Epithelial cell of proximal tubule (primary cell): ENCODE results near the gene ZNF90. TPM values are rescaled to one million over a fixed set of nuclear protein-coding genes. Genes with fewer than 3 reads are reported as not detected.
"Not testable (repeated sequence)": the region's sequence is repeated elsewhere in the genome, so short reads cannot be mapped to it uniquely, and the experiment has no call there.

Experiments used
- DNase-seq: peaks from one replicate; pipeline ENCODE4 v3.0.0-alpha.2; 2011; ENCODE audit warnings: low read depth
- H3K4me3 ChIP-seq: 2 replicates; pipeline ENCODE4 v1.5.1; 2011; ENCODE audit warnings: low read depth, mild to moderate bottlenecking, low read length
- total RNA-seq: library from RNA; depleted of rRNA; stranded (reverse); fragments of >200 nt; gene quantifications from 2 replicates; pipeline ENCODE4 v1.2.3, GENCODE V29; 2015
- TF ChIP-seq, protein P1 (sequence below): conservative IDR thresholded peaks from 2 replicates; pipeline ENCODE4 v1.5.1; 2012; ENCODE audit warnings: low read depth, mild to moderate bottlenecking, low read length

ZNF90 gene
- total RNA-seq, 1 donor from 2014 or later, result 3.6 TPM

- TF ChIP-seq, protein P1, sequence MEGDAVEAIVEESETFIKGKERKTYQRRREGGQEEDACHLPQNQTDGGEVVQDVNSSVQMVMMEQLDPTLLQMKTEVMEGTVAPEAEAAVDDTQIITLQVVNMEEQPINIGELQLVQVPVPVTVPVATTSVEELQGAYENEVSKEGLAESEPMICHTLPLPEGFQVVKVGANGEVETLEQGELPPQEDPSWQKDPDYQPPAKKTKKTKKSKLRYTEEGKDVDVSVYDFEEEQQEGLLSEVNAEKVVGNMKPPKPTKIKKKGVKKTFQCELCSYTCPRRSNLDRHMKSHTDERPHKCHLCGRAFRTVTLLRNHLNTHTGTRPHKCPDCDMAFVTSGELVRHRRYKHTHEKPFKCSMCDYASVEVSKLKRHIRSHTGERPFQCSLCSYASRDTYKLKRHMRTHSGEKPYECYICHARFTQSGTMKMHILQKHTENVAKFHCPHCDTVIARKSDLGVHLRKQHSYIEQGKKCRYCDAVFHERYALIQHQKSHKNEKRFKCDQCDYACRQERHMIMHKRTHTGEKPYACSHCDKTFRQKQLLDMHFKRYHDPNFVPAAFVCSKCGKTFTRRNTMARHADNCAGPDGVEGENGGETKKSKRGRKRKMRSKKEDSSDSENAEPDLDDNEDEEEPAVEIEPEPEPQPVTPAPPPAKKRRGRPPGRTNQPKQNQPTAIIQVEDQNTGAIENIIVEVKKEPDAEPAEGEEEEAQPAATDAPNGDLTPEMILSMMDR, result no peak
- no peak overlapping the region for H3K4me3 ChIP-seq
- no peak for DNase-seq
These were observed 47.1 kb downstream of the ZNF90 start for GRCh38 chr19:20124879-20125278.

GRCh38 chr19:20132933-20133332 is 55.1 kb downstream of the ZNF90 start:
- not testable (repeated sequence) for DNase-seq, H3K4me3 ChIP-seq

DNA sequence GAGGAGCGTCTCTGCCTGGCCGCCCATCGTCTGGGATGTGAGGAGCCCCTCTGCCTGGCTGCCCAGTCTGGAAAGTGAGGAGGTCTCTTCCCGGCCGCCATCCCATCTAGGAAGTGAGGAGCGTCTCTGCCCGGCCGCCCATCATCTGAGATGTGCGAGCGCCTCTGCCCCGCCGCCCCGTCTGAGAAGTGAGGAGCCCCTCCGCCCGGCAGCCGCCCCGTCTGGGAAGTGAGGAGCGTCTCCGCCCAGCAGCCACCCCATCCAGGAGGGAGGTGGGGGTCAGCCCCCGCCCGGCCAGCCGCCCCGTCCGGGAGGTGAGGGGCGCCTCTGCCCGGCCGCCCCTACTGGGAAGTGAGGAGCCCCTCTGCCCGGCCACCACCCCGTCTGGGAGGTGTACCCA is 59.9 kb downstream of the ZNF90 start:
- not testable (repeated sequence) for H3K4me3 ChIP-seq, DNase-seq

DNA sequence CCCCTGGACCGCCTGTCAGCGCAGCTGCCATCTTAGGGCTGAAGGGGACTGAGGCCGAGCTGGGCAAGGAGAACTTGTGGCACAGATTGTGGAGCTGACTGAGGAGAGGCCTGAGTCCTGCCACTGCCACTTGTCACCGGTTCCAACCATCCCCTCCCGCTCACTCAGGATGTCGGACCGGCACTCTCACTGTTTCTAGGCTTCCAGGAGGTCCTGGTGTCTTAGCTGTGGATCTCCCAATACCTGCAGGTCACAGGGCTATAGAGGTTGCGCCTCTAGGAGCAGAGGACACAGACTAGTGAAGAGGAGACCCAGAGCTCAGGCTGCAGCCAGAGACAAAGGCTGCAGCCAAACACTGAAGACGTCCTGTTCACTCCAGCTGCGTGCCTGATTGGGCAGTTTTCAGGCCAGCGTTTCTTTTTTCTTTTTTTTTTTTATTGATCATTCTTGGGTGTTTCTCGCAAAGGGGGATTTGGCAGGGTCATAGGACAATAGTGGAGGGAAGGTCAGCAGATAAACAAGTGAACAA is 73.9 kb downstream of the ZNF90 start:
- no peak overlapping the region for H3K4me3 ChIP-seq
- TF ChIP-seq, protein P1, result no peak
- no peak for DNase-seq

DNA sequence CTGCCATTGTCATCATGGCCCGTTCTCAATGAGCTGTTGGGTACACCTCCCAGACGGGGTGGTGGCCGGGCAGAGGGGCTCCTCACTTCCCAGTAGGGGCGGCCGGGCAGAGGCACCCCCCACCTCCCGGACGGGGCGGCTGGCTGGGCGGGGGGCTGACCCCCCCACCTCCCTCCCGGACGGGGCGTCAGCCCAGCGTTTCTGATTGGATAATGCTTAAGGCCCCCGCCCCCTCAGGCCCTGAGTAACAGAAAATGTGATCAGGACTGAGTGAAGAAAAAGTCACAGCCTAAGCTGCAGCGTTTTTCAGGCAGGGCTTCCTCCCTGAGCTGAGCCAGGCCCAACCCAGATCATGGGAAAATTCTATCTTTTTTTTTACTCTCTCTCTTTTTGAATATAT is 74.7 kb downstream of the ZNF90 start:
- H3K4me3 ChIP-seq, result not testable (repeated sequence)

GRCh38 chr19:20153281-20153680 is 75.5 kb downstream of the ZNF90 start:
- DNase-seq, result no peak
- H3K4me3 ChIP-seq, result no peak overlapping the region
- TF ChIP-seq, protein P1, result no peak

More for the DNA sequence above, 74.7 kb downstream of the ZNF90 start:
- not testable (repeated sequence) for DNase-seq

GRCh38 chr19:20154636-20155035 is 76.8 kb downstream of the ZNF90 start:
- DNase-seq, result no peak
- no peak overlapping the region for H3K4me3 ChIP-seq
- TF ChIP-seq, protein P1, result no peak

DNA sequence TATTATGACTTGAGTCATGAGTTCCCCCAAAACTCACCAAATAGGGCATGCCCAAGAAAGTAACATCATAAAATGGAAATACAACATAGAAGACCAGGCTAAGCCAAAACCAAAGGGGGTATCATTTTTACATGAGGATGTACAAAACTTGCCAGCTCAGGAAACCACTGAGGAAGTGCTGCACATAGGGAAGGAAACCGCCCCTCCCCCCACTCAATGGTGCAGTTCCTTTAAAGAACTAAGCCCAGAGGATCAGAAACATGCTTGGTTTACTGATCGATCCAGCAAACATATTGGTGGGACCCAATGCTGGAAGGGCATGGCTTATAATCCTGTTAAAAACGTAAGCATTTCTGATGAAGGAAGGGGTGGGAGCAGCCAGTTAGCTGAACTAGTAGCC is 85.0 kb downstream of the ZNF90 start:
- no peak overlapping the region for H3K4me3 ChIP-seq
- TF ChIP-seq, protein P1, result no peak
- no peak for DNase-seq

DNA sequence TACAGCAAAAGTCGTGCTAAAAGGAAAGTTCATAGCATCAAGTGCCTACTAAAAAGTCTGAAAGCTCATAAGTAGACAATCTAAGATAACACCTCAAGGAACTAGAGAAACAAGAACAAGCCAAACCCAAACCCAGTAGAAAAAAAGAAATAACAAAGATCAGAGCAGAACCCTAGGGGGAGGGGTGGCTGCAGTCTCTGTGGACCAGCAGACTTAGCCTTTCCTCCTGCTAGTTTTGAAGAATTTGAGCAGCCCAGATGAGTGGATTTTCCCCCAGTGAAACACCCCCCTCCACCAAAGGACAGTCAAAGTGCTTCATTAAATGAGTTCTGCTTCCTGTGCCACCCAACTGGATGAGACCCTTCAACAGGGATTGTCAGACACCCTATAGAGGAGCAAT is 86.7 kb downstream of the ZNF90 start:
- no peak for DNase-seq
- TF ChIP-seq, protein P1, result no peak
- H3K4me3 ChIP-seq, result no peak overlapping the region
